ENCODE measurements around the gene MYCL.

MYCL gene, protein sequence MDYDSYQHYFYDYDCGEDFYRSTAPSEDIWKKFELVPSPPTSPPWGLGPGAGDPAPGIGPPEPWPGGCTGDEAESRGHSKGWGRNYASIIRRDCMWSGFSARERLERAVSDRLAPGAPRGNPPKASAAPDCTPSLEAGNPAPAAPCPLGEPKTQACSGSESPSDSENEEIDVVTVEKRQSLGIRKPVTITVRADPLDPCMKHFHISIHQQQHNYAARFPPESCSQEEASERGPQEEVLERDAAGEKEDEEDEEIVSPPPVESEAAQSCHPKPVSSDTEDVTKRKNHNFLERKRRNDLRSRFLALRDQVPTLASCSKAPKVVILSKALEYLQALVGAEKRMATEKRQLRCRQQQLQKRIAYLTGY

DNA sequence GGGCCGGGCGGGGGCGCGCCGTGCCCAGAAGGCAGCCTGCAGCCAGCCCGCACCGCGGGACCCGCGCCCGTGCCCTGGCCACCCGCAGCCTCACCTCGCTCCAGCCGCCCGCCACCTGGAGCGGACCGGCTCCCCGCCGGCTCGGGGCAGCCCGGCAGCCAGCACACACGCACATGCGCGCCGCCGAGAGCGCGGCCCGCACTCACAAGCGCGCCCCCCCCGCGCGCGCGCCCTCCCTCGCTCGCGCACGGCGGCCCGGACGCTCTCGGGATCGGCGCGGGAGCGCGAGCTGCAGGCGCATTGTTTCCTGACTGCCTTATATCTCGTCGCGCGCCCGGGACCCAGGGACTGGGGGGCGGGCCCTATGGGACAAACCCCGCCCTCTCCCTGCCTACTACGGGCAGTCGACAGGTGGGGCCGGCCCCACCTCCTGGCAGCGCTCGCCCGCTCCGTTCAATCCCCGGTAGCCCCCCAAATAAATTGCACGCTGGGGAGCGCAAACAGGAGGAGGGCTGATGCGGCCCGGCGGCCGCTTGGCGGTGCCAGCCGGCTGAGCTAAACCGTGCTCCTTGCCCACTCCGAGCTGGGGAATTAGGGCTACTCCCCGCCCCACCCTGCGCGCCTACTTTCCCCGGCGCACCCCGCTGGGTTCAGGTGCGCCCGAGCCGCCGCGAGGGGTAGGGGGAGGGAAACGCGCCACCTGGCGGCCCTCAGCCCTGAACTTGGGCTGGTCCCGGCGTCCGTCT lies at the start of gene MYCL:
Gene MYCL, minus strand, starts transcription at position 204 of the 746 bp plus-strand sequence. CDS start 483 bp downstream, outside the sequence.
- DNase-seq: peak; percentile 73

DNA sequence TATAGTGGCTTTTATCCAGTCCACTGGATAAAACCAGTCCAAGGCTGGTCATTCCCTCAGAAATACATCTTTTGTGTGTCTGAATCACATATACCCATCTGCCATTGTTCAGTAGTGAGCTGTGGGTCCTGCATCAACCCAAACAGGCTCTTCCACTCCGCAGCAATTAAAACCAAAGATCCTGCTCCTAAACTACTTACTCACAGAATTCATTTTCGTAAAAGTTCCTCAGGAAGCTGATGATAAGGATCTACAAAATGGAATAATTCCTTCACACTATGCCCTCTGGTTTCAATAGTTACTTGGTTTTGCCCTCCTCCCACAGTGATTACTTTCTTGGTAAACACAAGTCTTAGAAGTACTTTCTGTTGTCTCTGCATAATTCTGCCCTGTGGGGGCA lies 48.2 kb upstream of the MYCL start:
- DNase-seq: no peak

DNA sequence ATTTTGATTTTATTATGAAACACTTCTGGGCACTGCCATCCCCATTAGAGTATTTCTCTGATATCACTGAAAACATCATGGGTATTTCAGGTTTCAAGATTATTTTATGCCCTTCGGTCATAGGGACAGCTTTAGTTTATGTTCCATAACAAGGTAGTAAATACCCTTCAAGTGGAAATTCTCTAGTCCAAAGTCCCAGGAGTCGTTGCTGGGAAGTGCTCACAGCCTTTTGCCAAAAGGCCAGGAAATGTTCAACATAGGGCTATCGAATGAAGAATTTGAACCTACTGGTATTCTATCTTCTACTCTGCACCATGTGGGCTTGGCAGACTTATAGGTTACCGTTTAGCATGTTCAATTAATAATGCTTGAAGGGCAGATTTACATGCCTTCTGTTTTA lies 45.5 kb upstream of the MYCL start:
- DNase-seq: no peak

DNA sequence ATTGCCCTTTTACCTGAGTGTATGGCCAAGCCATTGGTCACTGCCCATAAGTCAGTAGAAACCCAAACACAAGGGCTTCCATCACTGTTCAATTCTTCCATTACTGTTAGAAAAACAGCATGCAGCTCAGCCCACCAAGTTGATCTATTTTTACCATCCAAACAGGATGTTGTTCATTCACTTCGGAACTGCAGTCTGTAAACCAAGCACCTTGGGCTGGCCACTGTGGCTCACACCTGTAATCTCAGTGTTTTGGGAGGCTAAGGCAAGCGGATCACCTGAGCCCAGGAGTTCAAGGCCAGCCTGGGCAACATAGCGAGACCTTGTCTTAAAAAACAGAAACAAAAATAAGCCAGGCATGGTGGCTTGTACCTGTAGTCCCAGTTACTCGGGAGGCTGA lies 44.5 kb upstream of the MYCL start:
- no peak for DNase-seq

DNA sequence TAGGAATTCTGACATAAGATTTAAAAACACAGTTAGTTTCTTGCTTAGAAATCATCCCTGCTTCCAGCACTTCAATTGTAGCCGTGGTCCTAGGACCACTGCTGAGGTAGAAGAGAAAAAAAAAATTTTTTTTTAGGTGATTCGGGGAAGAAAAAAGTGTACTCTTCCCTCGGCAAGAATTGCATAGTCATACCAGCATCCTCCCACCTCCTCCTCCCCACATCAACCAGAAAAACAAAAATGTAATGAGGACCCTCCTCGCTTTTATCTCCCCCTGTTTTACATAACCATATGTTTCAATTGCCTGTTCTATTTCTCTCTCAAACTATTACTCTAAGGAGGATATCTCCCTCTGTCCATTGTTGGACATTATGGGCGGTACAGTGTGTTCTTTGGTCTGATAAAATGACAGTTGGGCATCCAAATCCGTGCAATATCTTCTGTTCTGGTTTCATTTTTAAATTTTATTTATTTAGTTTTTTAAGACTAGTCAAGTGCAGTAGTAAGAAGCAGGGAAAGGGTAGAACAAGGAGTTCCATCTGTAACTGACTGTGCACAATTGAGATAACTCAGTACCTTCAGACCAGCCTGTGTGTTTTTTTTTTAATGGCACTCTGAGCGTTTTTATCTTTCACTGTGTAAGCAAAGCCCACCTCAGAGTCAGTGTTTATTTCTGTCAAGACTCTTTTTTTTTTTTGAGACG lies 42.8 kb upstream of the MYCL start:
- no peak for DNase-seq

DNA sequence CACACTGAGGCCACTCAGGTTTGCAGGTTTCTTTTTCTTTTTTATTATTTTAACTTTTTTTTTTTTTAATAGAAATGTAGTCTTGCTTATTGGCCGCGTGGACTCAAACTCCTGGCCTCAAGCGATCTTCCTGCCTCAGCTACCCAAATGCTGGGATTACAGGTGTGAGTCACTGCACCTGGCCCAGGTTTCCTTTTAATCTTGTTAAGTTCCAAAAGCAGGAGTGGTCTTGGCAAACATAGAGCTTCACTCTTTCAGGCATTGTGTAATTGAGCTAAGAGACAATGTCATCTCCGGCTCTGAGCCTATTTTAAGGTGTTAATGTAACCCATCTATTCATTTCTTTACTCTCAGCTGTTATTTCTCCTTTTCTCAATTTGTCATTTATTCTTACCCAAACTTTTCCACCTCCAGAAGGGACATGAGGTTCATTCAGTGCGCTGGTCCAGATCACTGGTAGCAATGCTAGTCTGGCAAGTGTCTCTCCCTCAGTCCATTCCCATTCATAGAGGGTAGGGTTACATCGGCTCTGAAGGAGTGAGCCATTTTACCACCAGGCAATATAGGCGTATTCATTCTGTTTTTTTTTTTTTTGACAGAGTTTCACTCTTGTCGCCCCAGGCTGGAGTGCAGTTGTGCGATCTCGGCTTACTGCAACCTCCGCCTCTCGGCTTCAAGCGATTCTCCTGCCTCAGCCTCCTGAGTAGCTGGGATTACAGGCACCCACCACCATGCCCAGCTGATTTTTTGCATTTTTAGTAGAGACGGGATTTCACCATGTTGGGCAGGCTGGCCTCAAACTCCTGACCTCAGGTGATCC lies 42.0 kb upstream of the MYCL start:
- DNase-seq: no peak

DNA sequence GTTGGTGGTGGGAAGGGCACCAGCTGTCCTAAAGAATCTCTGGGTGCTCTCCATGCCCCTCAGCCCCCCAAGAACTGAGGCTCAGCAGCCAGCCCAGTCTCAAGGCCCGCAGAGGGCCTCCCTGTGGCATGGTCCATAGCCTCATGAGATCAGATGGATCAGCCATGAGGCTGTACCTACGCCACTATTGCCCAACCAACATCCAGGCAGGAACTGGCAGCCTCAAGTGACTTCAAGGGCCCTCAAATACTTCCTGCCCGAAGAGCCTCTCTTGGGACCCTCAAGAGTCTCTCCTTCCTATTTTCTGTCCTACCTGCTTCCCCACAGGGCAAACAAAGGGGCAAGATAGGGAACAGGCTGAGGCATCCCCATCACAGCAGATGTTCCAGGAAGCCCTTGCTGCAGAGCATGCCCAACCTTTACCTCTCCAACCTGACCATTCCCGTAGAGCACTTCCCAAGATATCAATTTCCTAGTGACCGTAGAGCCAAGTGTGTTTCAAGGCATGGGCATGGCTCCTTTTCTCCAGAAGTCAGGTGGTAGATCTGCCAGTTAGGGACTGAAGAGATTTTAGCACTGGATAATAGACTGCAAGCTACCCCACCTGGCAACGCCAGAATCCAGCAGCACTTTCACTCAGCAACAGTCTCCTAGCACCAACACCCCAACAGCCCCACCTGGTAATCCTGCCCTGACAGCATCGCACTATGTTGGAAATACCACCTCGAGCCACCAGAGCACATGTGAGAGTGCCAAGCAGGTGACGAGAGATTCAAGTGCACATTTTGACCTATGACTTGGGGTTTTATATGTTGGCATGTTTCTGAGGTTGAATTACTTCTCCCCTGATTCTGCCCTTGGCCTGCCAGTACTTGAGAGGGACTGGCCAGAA lies 39.5 kb upstream of the MYCL start:
- DNase-seq: no peak

DNA sequence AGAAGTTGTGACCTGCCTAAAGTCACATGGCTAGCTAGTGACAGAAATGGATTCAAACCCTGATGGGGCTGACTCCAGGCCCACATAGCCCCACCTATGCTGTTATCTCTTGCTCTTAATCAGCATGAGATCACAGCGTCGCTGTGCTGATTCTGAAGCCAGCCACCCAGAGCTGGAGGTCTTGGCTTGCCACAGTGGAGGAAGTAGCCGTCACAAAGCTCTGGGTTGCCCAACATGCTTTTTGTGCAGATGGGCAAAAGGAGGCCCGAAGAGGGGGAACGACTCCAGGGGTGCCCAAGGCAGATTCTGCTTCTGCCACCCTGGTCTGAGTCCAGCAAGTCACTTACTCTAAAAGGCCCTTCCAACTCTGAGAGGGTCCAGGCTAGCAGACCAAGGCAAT lies 38.5 kb upstream of the MYCL start:
- DNase-seq: no peak

DNA sequence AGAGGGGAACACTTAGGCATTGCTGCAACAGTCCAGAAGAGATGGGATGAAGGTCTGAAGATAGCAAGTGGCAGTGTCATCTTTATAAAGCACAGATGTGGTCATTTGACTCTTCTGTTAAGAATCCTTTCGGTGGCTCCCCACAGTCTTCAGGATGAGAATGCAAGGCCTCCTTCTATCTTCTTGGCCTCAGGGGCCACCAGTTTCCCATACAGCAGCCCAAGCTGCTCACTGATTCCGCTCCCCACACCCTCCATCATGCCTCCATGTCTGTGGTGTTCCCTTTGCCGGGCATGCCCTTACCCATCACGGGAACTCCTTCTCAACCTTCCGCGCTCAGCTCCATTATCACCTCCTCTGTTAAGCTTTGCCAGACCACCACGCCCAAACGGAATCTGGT lies 37.1 kb upstream of the MYCL start:
- no peak for DNase-seq

DNA sequence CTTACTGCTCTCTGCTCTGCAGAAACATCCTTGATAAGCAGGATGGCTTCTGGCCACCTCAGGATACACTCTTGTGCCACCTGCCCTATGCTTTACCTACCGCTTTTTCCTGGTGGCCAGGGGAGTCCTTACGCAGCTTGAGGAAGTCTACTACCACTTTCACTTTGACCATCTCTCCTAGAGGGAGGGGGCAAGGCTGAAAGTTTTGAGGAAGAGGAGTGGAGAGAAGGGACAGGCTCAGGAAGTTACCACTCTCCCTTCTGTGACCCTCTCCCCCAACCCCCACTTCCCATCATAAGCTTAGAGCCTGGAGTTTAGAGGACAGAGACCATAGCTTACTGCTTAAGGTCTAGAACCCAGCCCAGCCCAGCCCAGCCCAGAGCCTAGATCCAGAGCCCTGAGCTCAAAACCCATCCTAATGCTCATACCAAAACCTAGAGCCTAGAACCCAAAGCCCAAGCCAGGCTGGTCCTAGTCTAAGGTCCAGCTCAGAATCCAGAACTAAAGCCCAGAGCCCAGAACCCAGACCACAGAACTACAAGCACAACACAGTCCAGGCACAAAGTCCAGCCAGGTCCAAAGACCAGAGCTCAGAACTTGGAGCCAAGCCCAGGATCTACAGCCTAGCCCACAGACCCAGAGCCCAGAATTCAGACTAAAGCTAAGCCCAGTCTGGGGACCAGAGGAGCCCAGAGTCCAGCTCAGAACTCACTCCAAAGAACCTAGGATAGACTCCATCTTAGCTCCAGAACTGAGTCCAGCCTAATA lies 35.2 kb upstream of the MYCL start:
- DNase-seq: no peak

DNA sequence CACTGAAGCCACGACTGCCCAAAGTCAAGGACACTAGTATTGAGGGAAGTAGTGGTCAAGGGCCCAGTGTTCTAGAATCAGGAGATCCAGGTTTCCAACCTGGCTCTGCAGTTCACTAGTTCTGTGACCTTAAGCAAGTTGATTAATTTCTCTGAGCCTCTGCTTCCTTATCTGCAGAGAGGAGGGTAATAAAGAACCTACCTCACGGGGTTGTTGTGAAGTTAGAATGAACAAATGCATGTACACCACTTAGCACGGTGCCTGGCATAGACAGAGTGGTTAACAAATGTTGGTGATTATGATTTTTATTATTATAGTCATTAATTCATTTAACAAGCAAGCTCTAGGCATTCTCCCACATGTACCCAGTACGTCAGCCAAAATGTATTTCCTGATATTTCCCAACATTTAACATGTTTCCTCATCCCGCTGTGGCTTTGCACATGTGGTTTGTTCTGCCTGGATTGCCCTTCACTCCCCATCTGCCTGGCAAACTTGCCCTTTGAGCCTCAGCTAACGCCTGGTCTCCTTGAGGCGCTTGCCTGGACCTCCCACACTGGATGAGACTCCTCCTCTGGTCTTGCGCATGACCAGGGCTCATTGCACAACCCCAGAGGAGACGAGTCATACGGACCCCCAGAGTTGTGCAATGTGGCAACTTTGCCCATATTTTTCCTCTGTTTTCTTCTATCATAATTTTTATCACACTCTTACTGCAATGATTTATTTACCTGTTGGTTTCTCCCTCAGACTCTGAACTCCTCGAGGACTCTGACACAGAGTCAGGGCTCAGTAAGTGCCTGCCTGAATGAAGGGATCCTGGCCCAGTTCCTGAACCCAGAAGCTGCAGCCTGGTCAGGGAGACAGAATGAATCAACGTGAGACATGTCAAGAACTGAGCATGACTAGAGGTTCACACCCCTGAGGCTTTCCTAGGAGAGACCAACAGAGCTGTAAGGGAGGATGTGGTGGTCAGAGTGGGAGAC lies 32.5 kb upstream of the MYCL start:
- no peak for DNase-seq

DNA sequence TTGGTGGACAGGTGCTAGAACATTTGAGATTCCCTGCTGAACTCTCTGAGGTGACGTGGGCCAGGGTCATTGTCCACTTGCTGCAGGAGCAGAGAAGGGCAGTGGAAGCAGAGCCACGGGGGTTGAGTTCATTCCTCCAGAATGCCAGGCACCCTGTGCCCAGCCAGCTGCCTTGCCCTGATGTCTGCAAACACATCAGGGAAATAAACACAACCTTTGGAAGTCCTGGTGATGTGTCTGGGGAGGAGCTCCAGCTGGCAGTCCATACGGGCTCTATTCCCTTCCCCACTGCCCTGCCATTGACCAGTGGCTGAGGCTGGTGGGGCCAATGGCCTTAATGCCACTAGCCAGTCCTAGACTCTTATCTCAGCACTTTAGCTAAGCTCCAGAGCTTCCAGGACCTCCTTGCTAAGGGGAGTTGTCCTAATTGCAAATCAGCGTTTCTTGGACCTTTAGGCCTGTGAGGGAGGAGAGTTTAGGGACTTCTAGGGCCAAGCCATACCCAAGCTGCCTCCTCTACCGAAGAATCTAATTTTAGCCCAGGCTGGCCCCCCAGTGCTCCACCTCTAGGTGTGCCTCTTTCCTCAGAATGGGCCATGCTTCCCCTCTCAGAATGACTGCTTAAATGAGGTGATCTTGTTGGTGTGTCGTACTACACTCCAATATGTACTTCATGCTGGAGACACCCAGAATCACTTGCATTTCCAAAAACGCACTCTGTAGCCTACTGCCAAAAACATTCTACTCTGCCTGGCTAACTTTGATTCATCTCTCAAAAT lies 27.3 kb upstream of the MYCL start:
- DNase-seq: no peak

DNA sequence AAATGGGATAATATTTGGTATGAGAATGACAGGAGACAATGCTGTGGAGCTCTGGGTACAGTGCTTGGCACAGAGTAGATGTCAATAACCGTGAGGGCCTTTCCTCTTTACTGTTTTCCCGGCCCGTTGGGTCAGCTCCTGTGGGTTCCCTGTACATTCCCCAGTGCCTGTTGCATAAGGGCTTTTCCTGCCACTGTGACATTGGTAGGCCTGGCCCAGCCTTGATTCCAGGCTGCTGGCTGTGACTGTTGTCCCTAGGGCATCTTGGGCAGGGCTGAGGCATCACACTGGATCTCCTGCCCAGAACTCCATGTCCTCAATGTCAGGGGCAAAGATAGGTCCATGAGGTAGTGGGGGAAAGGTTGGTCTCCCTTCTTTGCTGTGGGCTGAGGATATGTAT lies 25.8 kb upstream of the MYCL start:
- DNase-seq: no peak

DNA sequence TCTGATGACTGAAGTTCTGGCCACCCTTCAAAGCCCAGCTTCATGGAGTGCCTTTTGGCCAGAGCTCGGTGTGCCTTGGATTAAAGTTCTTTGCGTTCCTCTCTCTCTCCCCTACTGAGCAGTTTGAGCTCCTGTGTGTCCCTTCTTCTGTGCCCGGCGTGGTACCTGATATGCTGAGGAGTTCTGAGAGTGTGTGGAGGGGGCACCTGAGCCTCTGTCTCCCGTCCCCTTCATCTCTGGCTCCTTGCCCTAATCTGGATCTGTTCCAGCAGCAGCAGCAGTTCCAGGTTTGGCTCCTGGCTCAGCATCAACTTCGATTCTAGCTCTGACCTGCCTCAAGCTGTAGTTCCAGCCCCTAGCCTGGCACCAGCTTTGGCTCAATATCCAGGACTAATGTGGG lies 25.1 kb upstream of the MYCL start:
- DNase-seq: no peak

DNA sequence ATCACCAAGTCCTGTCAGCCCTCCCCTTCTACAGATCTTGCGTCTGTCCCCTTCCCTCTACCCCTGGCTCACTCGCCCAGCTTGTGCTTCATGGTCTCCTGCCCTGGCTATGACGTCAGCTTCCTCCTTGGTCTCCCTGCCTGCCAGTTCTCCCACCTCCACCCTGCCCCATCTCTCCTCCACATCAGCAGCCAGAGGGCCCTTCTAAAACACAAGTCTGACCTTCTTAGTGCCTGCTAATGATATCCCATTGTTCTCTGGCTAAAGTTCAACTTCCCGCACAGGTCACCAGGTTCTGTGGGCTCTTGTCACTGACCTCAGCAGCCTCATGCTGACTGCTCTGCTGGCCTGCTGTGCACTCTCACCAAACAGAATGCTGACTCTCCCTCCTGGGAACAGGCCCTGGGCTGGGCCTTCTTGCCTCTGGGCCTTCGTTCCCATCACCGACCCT lies 24.7 kb upstream of the MYCL start:
- no peak for DNase-seq

DNA sequence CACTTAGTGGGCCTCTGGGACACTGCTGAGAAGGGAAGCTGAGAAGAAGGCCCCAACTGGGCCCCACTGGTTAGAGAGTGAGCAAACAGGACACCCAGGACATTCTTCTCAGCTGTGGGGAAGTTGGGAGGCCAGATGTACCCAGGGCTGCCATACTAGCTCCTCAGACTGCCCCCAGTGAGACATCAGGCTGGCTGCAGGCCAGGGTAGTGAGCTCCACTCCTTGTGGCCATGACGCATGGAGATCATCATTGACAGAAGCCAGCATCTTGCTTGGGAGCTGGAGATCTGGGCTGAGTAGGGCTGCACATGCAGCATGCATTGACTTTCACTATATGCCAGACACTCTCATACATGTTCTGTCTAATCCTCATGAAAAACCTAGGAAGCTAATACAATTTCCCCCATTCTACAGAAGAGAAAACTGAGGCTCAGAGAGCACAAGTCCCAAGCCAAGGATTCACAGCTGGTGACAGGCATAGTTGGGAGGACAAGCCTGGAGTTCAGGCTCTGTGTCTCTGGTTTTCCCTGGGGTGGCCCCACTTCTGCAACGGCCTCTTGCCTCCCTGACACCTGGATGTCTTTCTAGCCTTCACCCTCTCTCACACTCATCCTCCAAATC lies 24.1 kb upstream of the MYCL start:
- DNase-seq: no peak

DNA sequence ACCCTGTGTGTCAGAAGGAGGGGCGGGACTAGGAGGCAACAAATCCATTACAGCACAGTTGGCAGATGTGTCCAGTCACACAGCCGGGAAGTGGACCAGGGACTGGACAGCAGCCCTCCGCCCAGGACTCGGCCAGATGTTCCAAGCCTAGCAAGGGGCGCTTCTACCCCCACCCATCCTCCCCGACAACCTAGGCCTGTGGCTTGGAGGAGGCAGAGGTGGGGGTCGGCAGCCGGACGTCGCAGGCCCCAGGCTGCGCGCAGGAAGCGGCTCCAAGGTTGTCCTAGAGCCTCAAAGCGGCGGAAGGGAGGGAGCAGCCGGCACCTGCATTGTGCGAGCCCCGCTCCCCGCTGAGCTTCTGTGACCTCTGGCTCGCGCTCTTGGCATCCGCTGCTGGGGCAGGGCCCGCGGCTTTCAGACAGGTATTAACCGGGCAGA lies 20.6 kb upstream of the MYCL start:
- no peak for DNase-seq

DNA sequence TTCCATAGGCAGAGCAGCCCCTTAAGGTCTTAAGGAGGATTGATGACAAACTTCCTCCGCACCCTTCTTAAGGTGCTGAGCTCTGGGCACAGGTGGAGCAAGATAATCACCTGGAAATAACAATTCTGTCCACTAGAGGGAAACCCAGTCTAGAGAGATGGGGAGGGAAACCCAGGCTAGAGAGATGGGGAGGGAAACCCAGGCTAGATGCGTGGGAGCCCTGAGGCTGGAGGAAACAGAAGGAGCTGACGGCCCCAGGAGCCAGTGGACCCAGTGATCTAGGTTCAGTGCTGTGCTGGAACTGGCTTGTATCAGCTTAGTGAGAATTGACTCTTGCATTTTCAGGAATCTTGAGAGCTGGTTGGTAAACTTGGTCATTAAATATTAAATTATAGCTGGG lies 17.8 kb upstream of the MYCL start:
- DNase-seq: peak; percentile 42

Measured in activated naive CD4-positive, alpha-beta T cell treated with anti-CD3 and anti-CD28 coated beads, Interleukin-2, amount 50 U/mL, for 16 hours (primary cell).